Dermis microvascular lymphatic vessel endothelial cell (primary cell): ENCODE results near the gene SEMA3E. TPM values are rescaled to one million over a fixed set of nuclear protein-coding genes. Genes with fewer than 3 reads are reported as not detected.
"Not testable (repeated sequence)": the region's sequence is repeated elsewhere in the genome, so short reads cannot be mapped to it uniquely, and the experiment has no call there.

ENCODE experiments used
- DNase-seq, 2 donors: peaks; one replicate each; pipeline versions ENCODE4 v3.0.0 to v3.0.0-alpha.2; 2010; ENCODE audit warnings: low read depth in 2 of 2
- total RNA-seq: library from RNA; depleted of rRNA; stranded (reverse); fragments of >200 nt; gene quantifications from 2 replicates; pipeline ENCODE4 v1.2.1, GENCODE V29; 2014

The SEMA3E gene
- total RNA-seq: 0.26 and 2.0 TPM in 2 replicates

- peak in 1 of 2 donors; percentile 22 for DNase-seq
Measured at GRCh38 chr7:83648464-83649241, at the start of gene SEMA3E. SEMA3E (minus strand) TSS chr7:83649139.

GRCh38 chr7:83697804-83698530 lies 49.0 kb upstream of the SEMA3E start:
- no peak for DNase-seq

DNA sequence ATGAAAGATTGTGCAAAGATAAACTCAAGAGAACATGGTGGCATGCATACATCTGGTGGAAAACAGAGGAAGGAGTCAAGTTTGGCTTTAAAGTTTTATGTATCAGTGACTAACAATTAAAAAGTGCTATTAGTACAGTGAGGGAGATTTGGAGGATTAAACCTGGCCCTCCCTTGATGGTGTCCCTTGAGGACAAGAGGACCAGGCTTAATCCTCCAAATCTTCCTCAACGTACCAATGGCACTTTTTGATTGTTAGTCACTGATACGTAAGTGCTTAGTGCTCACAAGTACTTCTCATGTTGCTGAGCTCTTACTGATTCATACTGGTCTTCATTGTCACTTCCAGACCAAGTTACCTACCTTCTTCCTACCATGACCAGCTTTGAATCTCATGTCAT lies 47.2 kb upstream of the SEMA3E start:
- DNase-seq: no peak

- DNase-seq: no peak
Measured at GRCh38 chr7:83695128-83695960, 46.4 kb upstream of the SEMA3E start.

DNA sequence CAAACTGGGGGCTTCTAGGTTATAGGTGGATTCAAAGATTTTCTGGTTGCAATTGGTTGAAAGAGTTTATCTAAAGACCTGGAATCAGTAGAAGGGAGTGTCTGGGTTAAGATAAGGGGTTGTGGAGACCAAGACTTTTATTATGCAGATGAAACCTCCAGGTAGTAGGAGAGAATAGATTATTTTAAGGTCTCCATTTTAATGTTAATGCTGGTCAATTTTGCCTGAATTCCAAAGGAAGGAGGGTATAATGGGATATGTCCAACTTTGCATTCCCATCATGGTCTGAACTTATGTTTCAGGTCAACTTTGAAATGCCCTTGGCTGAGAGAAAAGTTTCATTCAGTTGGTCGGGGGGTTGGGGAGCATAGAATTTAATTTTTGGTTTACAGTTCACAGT lies 44.3 kb upstream of the SEMA3E start:
- no peak for DNase-seq

GRCh38 chr7:83691095-83691494 lies 42.2 kb upstream of the SEMA3E start:
- no peak for DNase-seq

- DNase-seq: no peak
Measured at GRCh38 chr7:83689855-83690254, 40.9 kb upstream of the SEMA3E start.

DNA sequence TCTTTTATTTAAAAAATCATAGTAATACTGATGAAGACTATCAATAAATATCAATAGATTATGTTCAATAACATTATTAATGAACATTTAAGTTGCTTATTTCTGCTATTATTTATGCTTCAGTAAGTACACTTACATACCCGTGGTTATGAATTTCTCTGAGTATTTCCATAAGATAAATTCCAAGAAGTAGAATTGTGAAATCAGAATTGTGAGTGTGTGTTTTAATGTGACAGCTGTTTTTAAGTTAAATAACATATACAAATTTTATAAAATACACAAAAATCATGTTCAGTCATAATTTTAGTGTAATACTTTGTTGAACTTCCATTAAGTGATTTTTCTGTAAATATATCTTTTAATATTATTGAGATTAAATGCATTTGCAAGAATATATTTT lies 37.5 kb upstream of the SEMA3E start:
- DNase-seq: no peak

- no peak for DNase-seq
Measured at GRCh38 chr7:83684928-83685327, 36.0 kb upstream of the SEMA3E start.

GRCh38 chr7:83681200-83681778 lies 32.4 kb upstream of the SEMA3E start:
- DNase-seq: no peak

- peak; percentile 3 to 55 for DNase-seq
Measured at GRCh38 chr7:83677180-83677866, 28.4 kb upstream of the SEMA3E start.

DNA sequence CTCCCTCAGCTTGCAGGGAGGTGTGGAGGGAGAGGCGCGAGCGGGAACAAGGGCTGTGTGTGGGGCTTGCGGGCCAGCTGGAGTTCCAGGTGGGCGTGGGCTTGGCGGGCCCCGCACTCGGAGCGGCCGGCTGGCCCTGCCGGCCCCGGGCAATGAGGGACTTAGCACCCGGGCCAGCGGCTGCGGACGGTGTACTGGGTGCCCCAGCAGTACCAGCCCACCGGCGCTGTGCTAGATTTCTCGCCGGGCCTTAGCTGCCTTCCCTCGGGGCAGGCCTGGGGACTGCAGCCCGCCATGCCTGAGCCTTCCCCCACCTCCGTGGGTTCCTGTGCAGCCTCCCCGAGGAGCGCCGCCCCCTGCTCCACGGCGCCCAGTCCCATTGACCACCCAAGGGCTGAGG lies 24.4 kb upstream of the SEMA3E start:
- DNase-seq: not testable (repeated sequence)

DNA sequence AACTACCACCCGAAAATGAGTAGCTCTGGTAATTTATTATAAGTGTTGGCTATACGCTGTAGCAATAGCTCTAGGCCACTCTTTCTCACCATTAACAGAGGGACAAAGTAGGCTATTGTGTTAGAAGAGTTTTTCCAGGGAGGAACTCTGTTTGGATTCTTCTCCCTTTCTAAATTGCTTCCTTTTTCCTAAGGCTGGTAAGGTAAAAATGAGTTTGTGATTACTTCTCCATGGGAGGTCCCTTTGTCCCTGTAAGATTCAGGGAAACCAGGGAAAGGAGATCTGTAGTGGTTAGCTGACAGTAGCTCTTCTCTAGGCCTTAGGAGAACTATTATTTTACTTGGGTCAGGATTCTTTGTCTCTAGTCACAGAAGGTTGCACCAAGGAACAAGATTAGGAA lies 23.2 kb upstream of the SEMA3E start:
- DNase-seq: no peak

DNA sequence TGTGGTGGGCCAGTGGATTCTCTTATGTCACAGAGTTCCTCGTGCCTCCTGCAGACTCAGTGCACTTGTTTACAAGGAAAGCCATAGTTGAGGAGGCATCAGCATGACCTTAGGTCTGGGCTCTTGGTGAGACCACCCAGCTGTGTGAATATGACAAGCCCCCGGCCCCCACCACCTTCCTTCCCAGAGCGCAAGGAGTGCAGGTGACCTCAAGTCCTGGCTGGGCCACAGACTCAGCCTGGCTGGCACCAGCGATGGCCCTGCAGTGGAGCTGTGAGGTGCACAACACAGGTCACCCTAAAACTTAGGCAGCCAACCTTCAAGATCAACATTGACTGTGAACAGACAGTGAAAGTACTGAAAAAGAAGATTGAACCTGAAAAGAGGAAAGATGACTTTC lies 14.2 kb upstream of the SEMA3E start:
- DNase-seq: no peak

- DNase-seq: no peak
Measured at GRCh38 chr7:83658126-83658525, 9.2 kb upstream of the SEMA3E start.

DNA sequence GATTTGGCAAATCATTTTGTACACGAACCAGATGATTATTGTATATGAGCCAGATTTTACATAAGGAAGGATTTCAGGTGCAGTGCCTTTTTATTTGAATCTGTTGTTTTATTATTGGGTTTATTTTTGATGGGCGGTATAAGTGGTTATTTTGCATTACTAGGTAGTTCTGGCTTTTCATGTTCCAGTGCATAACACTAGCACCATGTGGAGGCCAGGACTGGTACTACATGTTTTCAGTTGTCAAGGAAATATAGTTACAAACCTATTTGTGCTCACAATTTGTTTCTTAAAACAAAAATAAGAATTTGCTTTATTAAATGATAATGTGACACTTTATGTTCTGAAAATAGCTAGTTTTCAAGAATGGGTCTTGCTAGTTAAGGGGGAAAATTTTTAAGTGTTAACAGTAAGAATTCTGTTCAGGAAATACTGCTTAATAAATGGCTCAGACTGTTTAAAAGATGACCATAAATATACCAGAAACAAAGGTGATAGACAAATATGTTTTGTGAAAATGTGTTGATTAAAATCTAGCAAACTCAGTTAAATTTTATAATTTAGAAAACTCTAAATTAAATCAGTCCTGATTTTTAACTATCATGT lies 7.1 kb upstream of the SEMA3E start:
- DNase-seq: peak; percentile 39 to 58

DNA sequence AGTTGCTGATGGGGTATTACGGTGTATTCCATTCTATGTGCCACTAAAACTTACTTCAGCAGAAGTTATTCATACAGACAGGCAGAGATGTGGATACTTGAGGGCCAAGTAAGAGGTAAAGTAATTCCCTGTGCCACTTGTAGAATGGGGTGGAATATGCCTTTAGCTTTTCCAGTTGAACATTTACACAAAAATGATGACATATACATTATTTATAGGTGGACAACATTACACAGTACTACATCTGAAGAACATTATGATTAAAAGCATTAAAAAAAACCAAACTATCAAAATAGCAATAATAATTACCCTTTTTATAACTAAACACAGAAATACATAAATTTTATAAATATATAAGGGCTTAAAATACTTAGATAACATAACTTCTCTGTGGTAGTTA lies 3.5 kb upstream of the SEMA3E start:
- DNase-seq: no peak

DNA sequence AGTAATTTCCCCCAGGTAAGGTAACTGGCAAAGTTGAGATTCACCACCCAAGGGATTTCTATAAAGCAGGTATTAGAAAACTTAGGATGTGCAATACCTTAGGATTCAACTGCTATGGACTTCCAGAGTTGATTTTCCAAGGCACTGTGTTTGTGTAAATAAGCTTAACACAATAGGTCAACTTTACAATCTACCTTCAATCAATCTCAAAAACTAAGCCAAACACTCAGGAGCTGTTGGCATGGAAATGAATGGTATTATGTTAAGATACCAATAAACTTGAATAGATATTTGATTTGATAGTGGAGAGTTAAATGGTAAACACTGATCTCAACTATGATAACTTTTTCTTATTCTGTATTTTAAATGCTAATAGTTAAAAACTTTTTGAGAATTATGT lies 762 bp upstream of the SEMA3E start:
- no peak for DNase-seq

DNA sequence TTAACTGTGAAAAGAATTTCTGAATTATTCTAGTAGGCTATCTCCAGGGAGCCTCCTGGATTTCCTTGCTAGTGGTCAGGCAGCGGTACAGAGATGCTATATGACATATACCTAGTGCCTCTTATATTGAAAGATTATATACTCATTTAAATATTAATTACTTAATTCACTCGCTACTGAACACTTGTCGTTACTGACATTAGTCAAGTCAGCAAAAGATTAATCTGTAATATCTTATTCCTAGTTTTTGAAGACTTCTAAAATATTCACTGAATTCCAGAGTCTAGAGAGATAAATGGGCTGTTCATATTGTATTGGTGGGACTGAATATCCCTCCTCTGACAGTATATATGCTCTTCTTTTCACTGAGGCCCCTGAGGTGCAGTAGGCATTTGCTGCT lies 2.9 kb downstream of the SEMA3E start:
- DNase-seq: no peak

DNA sequence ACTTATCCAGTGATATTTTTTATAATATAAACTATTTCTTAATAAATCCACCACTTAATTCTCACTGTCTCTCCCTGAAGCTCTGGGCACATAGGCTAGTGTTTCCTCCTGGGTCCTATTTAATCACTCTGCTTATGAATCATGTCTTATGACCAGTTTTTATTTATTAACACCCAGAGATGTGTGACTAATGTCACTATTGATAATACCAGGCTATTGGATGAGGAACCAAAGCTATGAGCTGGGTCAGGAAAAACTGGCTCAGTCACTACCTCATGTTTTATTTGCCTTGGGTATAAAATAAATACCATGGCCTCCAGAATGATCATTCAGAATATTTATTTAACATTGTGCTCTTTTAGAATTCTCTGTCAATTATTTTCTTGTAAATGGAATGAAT lies 5.2 kb downstream of the SEMA3E start:
- DNase-seq: no peak

DNA sequence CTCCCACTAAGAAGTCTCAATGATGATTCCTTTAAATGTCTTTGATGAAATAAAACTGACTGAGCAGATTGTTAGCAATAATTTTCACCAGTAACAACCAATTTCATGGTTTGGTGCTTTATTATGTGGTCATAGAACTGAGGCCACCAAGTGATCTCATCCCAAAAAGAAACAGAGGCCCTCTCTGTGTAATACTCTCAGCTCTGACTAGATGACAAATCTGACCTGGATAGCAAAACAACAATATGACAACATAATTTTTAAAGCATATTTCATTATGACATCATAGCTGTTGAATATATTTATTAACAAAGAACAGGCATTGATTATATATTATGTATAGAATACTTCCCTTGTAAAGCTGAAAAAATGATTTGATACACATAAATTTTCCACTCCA lies 5.9 kb downstream of the SEMA3E start:
- no peak for DNase-seq
